GM12873 (cell line): Measurements from ENCODE around the gene TRMT112.

ENCODE experiments used
- CTCF ChIP-seq: IDR thresholded peaks from 2 replicates; pipeline ENCODE4 v1.5.1; 2012; ENCODE audit warnings: low read depth, mild to moderate bottlenecking, moderate library complexity, low read length, control low read depth; ENCODE audit not compliant: insufficient read depth; ENCODE audit errors: missing control alignments

Gene TRMT112

GRCh38 chr11:64317325-64317960, at the start of gene TRMT112:
TSS of gene TRMT112 (minus strand) at chr11:64317559. CDS start at chr11:64317526, 33 bp downstream.
- TF ChIP-seq CTCF, result no peak

- no peak for TF ChIP-seq CTCF
Measured at GRCh38 chr11:64366751-64367150, 49.4 kb upstream of the TRMT112 start.

GRCh38 chr11:64364911-64365310, 47.6 kb upstream of the TRMT112 start:
- TF ChIP-seq CTCF, result no peak

GRCh38 chr11:64364435-64364834, 47.1 kb upstream of the TRMT112 start:
- TF ChIP-seq CTCF, result no peak

GRCh38 chr11:64362339-64362738, 45.0 kb upstream of the TRMT112 start:
- TF ChIP-seq CTCF, result no peak

- no peak for TF ChIP-seq CTCF
Measured at GRCh38 chr11:64361659-64362058, 44.3 kb upstream of the TRMT112 start.

GRCh38 chr11:64360448-64360921, 43.1 kb upstream of the TRMT112 start:
- no peak for TF ChIP-seq CTCF
